Measurements from ENCODE around the gene ZNF726. TPM values are rescaled to one million over a fixed set of nuclear protein-coding genes. Genes with fewer than 3 reads are reported as not detected.

The ZNF726 gene
- total RNA-seq, 1 experiment from 2014 or later: not detected

GRCh38 chr19:23896912-23897311, 17.8 kb upstream of the ZNF726 start:
- intact Hi-C loops (cut with micrococcal nuclease; ENCODE audit: unreplicated experiment): no loop called here
- Mint-ChIP-seq H3K9me3 (ENCODE audit: unreplicated experiment) (peaks cover 17% of the 10 kb centered on the region), H3K27ac (ENCODE audit: unreplicated experiment) (no peak overlapping the region), H3K4me3 (ENCODE audit: unreplicated experiment) (no peak overlapping the region), H3K27me3 (ENCODE audit: insufficient read depth, unreplicated experiment) (no peaks in the 10 kb centered on the region), H3K4me1 (ENCODE audit: low read depth, unreplicated experiment) (no peaks in the 10 kb centered on the region), H3K36me3 (ENCODE audit: insufficient read depth, unreplicated experiment) (no peaks in the 10 kb centered on the region)
- Histone ChIP-seq H3K27me3 (replicated peaks; ENCODE audit: control insufficient read depth, insufficient read depth, low read length) (no peaks in the 10 kb centered on the region), H3K36me3 (ENCODE audit: control insufficient read depth, insufficient read depth, low read length) (no peaks in the 10 kb centered on the region), H3K9me3 (no peaks in the 10 kb centered on the region), H3K4me3 (ENCODE audit: low read depth, low read length) (no peak overlapping the region), H3K4me1 (no peaks in the 10 kb centered on the region)
- ChIA-PET POLR2A (no interaction called here), CTCF (no interaction called here)
- no TSS peak for BruUV-seq (replicated peaks)
- no peak for DNase-seq
- no peak for TF ChIP-seq CTCF (IDR thresholded peaks at IDR 0.05; ENCODE audit: insufficient read depth in 1 of 2, low read depth in 1 of 2, low read length in 1 of 2, severe bottlenecking in 1 of 2, unreplicated experiment in 1 of 2)

GRCh38 chr19:23901360-23901759, 13.3 kb upstream of the ZNF726 start:
- no peaks in the 10 kb centered on the region for H3K27me3 ChIP-seq (replicated peaks; ENCODE audit: control insufficient read depth, insufficient read depth, low read length)
- Mint-ChIP-seq H3K27me3 (ENCODE audit: insufficient read depth, unreplicated experiment) (no peaks in the 10 kb centered on the region), H3K9me3 (ENCODE audit: unreplicated experiment) (peaks cover 31% of the 10 kb centered on the region), H3K4me3 (ENCODE audit: unreplicated experiment) (no peak overlapping the region), H3K36me3 (ENCODE audit: insufficient read depth, unreplicated experiment) (no peaks in the 10 kb centered on the region), H3K4me1 (ENCODE audit: low read depth, unreplicated experiment) (no peaks in the 10 kb centered on the region), H3K27ac (ENCODE audit: unreplicated experiment) (no peak overlapping the region)
- no peak for DNase-seq
- ChIA-PET CTCF (no interaction called here), POLR2A (no interaction called here)
- no peaks in the 10 kb centered on the region for H3K36me3 ChIP-seq (ENCODE audit: control insufficient read depth, insufficient read depth, low read length)
- H3K9me3 ChIP-seq: peaks cover 9% of the 10 kb centered on the region; the same call in 1 of the 2 replicates
- no peak overlapping the region for H3K4me3 ChIP-seq (ENCODE audit: low read depth, low read length)
- intact Hi-C loops (cut with micrococcal nuclease; ENCODE audit: unreplicated experiment): no loop called here
- no peak for TF ChIP-seq CTCF (IDR thresholded peaks at IDR 0.05; ENCODE audit: insufficient read depth in 1 of 2, low read depth in 1 of 2, low read length in 1 of 2, severe bottlenecking in 1 of 2, unreplicated experiment in 1 of 2)
- no TSS peak for BruUV-seq (replicated peaks)
- no peaks in the 10 kb centered on the region for H3K4me1 ChIP-seq

- ChIA-PET CTCF (no interaction called here), POLR2A (no interaction called here)
- Histone ChIP-seq H3K27me3 (replicated peaks; ENCODE audit: control insufficient read depth, insufficient read depth, low read length) (no peaks in the 10 kb centered on the region), H3K4me3 (ENCODE audit: low read depth, low read length) (no peak overlapping the region), H3K9me3 (peaks cover 9% of the 10 kb centered on the region; the same call in 1 of the 2 replicates), H3K36me3 (ENCODE audit: control insufficient read depth, insufficient read depth, low read length) (no peaks in the 10 kb centered on the region), H3K4me1 (no peaks in the 10 kb centered on the region)
- Mint-ChIP-seq H3K4me3 (ENCODE audit: unreplicated experiment) (no peak overlapping the region), H3K27ac (ENCODE audit: unreplicated experiment) (no peak overlapping the region), H3K27me3 (ENCODE audit: insufficient read depth, unreplicated experiment) (no peaks in the 10 kb centered on the region), H3K36me3 (ENCODE audit: insufficient read depth, unreplicated experiment) (no peaks in the 10 kb centered on the region), H3K9me3 (ENCODE audit: unreplicated experiment) (peaks cover 24% of the 10 kb centered on the region), H3K4me1 (ENCODE audit: low read depth, unreplicated experiment) (no peaks in the 10 kb centered on the region)
- no peak for TF ChIP-seq CTCF (IDR thresholded peaks at IDR 0.05; ENCODE audit: insufficient read depth in 1 of 2, low read depth in 1 of 2, low read length in 1 of 2, severe bottlenecking in 1 of 2, unreplicated experiment in 1 of 2)
- BruUV-seq (replicated peaks): no TSS peak
- DNase-seq: no peak
- intact Hi-C loops (cut with micrococcal nuclease; ENCODE audit: unreplicated experiment): no loop called here
These were observed 10.3 kb upstream of the ZNF726 start for GRCh38 chr19:23904406-23904805.
